Nephron (organoid): ENCODE results near the gene TMEM222.

Experiments
- H3K27ac Mint-ChIP-seq, 3 experiments: 2 replicates each; pipeline ENCODE4 v1.8.0; 2020; ENCODE audit warnings: mixed read lengths in 3 of 3, mild to moderate bottlenecking in 2 of 3, moderate library complexity in 1 of 3
- H3K27me3 Mint-ChIP-seq: 2 replicates; pipeline ENCODE4 v1.8.0; 2021; ENCODE audit warnings: low read depth, mild to moderate bottlenecking, moderate library complexity, mixed read lengths
- H3K36me3 Mint-ChIP-seq: 2 replicates; pipeline ENCODE4 v1.8.0; 2020; ENCODE audit warnings: low read depth, mixed read lengths
- H3K4me1 Mint-ChIP-seq: 2 replicates; pipeline ENCODE4 v1.8.0; 2020; ENCODE audit warnings: mixed read lengths
- H3K4me3 Mint-ChIP-seq, 3 experiments: 2 replicates each; pipeline ENCODE4 v1.8.0; 2020; ENCODE audit warnings: mild to moderate bottlenecking in 3 of 3, mixed read lengths in 3 of 3, moderate library complexity in 2 of 3
- H3K9me3 Mint-ChIP-seq: 2 replicates; pipeline ENCODE4 v1.8.0; 2020; ENCODE audit warnings: mixed read lengths
- CTCF ChIP-seq, 3 experiments: fragments of 200-600 bp; sonication (generic); IDR thresholded peaks; one replicate each; pipeline ENCODE4 v1.5.0; 2021; ENCODE audit warnings: antibody characterized with exemption in 3 of 3; ENCODE audit not compliant: unreplicated experiment in 3 of 3

Gene TMEM222

GRCh38 chr1:27361044-27361402 is 39.1 kb downstream of the TMEM222 start:
- Mint-ChIP-seq H3K27me3 (peaks cover 30% of the 10 kb centered on the region), H3K36me3 (peaks cover 4% of the 10 kb centered on the region), H3K4me1 (peaks cover 18% of the 10 kb centered on the region), H3K4me3 (peak overlapping the region in 2 of 3 experiments; percentile 51 to 66), H3K9me3 (no peaks in the 10 kb centered on the region), H3K27ac (no peak overlapping the region)
- no peak for TF ChIP-seq CTCF (IDR thresholded peaks at IDR 0.05; ENCODE audit: unreplicated experiment in 3 of 3)

GRCh38 chr1:27361553-27361952 is 39.6 kb downstream of the TMEM222 start:
- no peak overlapping the region for H3K27ac Mint-ChIP-seq
- peak overlapping the region in 1 of 3 experiments; percentile 51 for H3K4me3 Mint-ChIP-seq
- H3K4me1 Mint-ChIP-seq: peaks cover 18% of the 10 kb centered on the region
- peaks cover 30% of the 10 kb centered on the region for H3K27me3 Mint-ChIP-seq
- H3K36me3 Mint-ChIP-seq: peaks cover 4% of the 10 kb centered on the region
- no peak for TF ChIP-seq CTCF (IDR thresholded peaks at IDR 0.05; ENCODE audit: unreplicated experiment in 3 of 3)
- H3K9me3 Mint-ChIP-seq: no peaks in the 10 kb centered on the region

- Mint-ChIP-seq H3K27ac (peak overlapping the region in 2 of 3 experiments; percentile 25 to 45), H3K9me3 (no peaks in the 10 kb centered on the region), H3K4me1 (peaks cover 28% of the 10 kb centered on the region), H3K27me3 (peaks cover 25% of the 10 kb centered on the region), H3K4me3 (peak overlapping the region; percentile 32 to 48 (median 40)), H3K36me3 (peaks cover 2% of the 10 kb centered on the region)
- no peak for TF ChIP-seq CTCF (IDR thresholded peaks at IDR 0.05; ENCODE audit: unreplicated experiment in 3 of 3)
These were observed 42.1 kb downstream of the TMEM222 start for GRCh38 chr1:27363766-27364695.

GRCh38 chr1:27364696-27365371 is 42.9 kb downstream of the TMEM222 start:
- Mint-ChIP-seq H3K27me3 (peaks cover 17% of the 10 kb centered on the region), H3K36me3 (no peaks in the 10 kb centered on the region), H3K9me3 (no peaks in the 10 kb centered on the region), H3K4me1 (peaks cover 27% of the 10 kb centered on the region), H3K27ac (peak overlapping the region; percentile 87 to 92 (median 88)), H3K4me3 (peak overlapping the region; percentile 88 to 93 (median 91))
- no peak for TF ChIP-seq CTCF (IDR thresholded peaks at IDR 0.05; ENCODE audit: unreplicated experiment in 3 of 3)

- Mint-ChIP-seq H3K27me3 (peaks cover 11% of the 10 kb centered on the region), H3K36me3 (no peaks in the 10 kb centered on the region), H3K27ac (peak overlapping the region; percentile 87 to 92 (median 88)), H3K4me1 (peaks cover 23% of the 10 kb centered on the region), H3K9me3 (no peaks in the 10 kb centered on the region), H3K4me3 (peak overlapping the region; percentile 88 to 93 (median 91))
- TF ChIP-seq CTCF (IDR thresholded peaks at IDR 0.05; ENCODE audit: unreplicated experiment in 3 of 3): no peak
These were observed 43.6 kb downstream of the TMEM222 start for GRCh38 chr1:27365372-27366112.
